Activated naive CD4-positive, alpha-beta T cell treated with anti-CD3 and anti-CD28 coated beads, Interleukin-2, amount 50 U/mL, for 24 hours (primary cell): ENCODE measurements around the gene PUS7.
"Not testable (repeated sequence)": the region's sequence is repeated elsewhere in the genome, so short reads cannot be mapped to it uniquely, and the experiment has no call there.

Experiments used
- H3K27ac Mint-ChIP-seq: one replicate; pipeline ENCODE4 v1.8.0; 2021; ENCODE audit warnings: mild to moderate bottlenecking, mixed read lengths
- H3K27me3 Mint-ChIP-seq: one replicate; pipeline ENCODE4 v1.8.0; 2021; ENCODE audit warnings: mixed read lengths
- H3K36me3 Mint-ChIP-seq: one replicate; pipeline ENCODE4 v1.8.0; 2021; ENCODE audit warnings: mixed read lengths
- H3K4me1 Mint-ChIP-seq: one replicate; pipeline ENCODE4 v1.8.0; 2021; ENCODE audit warnings: mixed read lengths
- H3K4me3 Mint-ChIP-seq: one replicate; pipeline ENCODE4 v1.8.0; 2021; ENCODE audit warnings: mild to moderate bottlenecking, mixed read lengths
- H3K9me3 Mint-ChIP-seq: one replicate; pipeline ENCODE4 v1.8.0; 2021; ENCODE audit warnings: mixed read lengths

PUS7 gene, protein sequence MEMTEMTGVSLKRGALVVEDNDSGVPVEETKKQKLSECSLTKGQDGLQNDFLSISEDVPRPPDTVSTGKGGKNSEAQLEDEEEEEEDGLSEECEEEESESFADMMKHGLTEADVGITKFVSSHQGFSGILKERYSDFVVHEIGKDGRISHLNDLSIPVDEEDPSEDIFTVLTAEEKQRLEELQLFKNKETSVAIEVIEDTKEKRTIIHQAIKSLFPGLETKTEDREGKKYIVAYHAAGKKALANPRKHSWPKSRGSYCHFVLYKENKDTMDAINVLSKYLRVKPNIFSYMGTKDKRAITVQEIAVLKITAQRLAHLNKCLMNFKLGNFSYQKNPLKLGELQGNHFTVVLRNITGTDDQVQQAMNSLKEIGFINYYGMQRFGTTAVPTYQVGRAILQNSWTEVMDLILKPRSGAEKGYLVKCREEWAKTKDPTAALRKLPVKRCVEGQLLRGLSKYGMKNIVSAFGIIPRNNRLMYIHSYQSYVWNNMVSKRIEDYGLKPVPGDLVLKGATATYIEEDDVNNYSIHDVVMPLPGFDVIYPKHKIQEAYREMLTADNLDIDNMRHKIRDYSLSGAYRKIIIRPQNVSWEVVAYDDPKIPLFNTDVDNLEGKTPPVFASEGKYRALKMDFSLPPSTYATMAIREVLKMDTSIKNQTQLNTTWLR

GRCh38 chr7:105521717-105522463 lies at the start of gene PUS7:
Gene PUS7, minus strand, starts transcription at chr7:105522271. Its CDS starts 13,759 bp downstream, at chr7:105508512.
- peak within 1 kb of the TSS; percentile 99 for H3K4me3 Mint-ChIP-seq
- H3K36me3 Mint-ChIP-seq: peaks cover 2% of the 10 kb centered on the region
- H3K4me1 Mint-ChIP-seq: peaks cover 6% of the 10 kb centered on the region
- no peaks in the 10 kb centered on the region for H3K27me3 Mint-ChIP-seq
- peak within 1 kb of the TSS; percentile 95 for H3K27ac Mint-ChIP-seq
- no peaks in the 10 kb centered on the region for H3K9me3 Mint-ChIP-seq

GRCh38 chr7:105567821-105568220 lies 45.8 kb upstream of the PUS7 start:
- Mint-ChIP-seq H3K27ac (no peak overlapping the region), H3K4me1 (no peaks in the 10 kb centered on the region)

GRCh38 chr7:105567024-105567423 lies 45.0 kb upstream of the PUS7 start:
- Mint-ChIP-seq H3K4me1 (no peaks in the 10 kb centered on the region), H3K4me3 (no peak overlapping the region), H3K9me3 (no peaks in the 10 kb centered on the region), H3K27ac (no peak overlapping the region), H3K36me3 (peaks cover 9% of the 10 kb centered on the region), H3K27me3 (no peaks in the 10 kb centered on the region)

More at GRCh38 chr7:105567821-105568220, 45.8 kb upstream of the PUS7 start:
- Mint-ChIP-seq H3K4me3 (no peak overlapping the region), H3K9me3 (no peaks in the 10 kb centered on the region), H3K36me3 (peaks cover 10% of the 10 kb centered on the region), H3K27me3 (no peaks in the 10 kb centered on the region)

DNA sequence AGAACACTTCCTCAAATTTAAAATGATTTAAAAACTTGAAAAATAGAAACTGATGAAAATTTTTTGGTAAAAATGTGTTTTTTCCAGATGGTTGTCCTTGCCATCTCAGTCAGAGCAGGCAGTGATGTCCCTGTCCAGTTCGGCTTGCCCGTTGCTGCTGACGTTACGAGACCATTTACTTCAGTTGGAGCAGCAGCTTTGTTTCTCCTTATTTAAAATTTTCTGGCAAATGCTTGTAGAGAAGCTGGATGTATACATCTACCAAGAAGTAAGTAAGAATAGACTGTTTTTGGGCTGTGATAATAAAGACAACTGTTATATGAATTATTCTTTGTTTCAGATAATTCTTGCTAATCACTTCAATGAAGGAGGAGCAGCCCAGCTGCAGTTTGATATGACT lies 43.1 kb upstream of the PUS7 start:
- no peaks in the 10 kb centered on the region for H3K27me3 Mint-ChIP-seq
- H3K4me1 Mint-ChIP-seq: no peaks in the 10 kb centered on the region
- no peak overlapping the region for H3K27ac Mint-ChIP-seq
- H3K4me3 Mint-ChIP-seq: no peak overlapping the region
- peaks cover 11% of the 10 kb centered on the region for H3K36me3 Mint-ChIP-seq
- no peaks in the 10 kb centered on the region for H3K9me3 Mint-ChIP-seq

DNA sequence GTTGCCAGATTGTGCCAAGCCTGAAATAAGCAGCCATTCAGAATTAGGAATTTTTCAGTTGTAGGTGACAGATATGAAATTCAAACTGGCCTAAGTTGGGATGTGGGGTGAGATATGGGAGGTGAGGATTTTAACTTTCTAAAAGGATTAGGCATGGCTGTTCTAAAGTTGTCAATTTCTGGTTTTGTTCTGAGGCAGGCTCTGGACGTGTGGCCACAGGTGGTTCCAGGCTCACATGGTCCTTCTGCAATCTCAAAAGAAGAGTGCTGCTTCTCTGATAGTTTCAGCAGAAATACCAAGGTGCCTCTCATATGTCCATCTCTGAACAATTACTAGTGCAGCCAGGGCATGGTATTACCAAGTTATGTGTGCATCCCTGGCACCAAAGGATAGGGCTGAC lies 37.9 kb upstream of the PUS7 start:
- Mint-ChIP-seq H3K9me3 (no peaks in the 10 kb centered on the region), H3K36me3 (peaks cover 9% of the 10 kb centered on the region), H3K4me1 (no peaks in the 10 kb centered on the region), H3K4me3 (no peak overlapping the region), H3K27me3 (no peaks in the 10 kb centered on the region), H3K27ac (no peak overlapping the region)

DNA sequence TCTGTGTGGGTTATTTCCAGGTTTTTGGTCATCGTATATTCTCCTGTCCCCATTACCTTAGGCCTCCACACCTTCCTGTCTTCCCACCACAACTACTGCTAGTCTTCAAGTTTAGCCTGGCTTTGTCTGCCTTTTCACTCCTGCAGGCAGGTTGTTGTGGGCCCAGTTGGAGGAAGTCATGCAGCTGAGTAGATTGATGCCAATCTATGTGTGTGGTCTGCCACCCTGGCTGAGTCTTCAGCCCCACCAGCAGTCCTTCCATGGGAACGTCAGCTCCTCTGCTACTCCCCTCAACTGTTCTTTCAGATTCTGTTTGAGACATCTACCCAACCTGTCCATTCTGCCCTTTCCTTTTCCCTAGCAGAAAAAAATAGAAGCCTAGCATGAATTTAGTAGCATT lies 16.3 kb upstream of the PUS7 start:
- Mint-ChIP-seq H3K4me3 (no peak overlapping the region), H3K27me3 (no peaks in the 10 kb centered on the region), H3K4me1 (peaks cover 32% of the 10 kb centered on the region), H3K36me3 (peaks cover 16% of the 10 kb centered on the region), H3K9me3 (no peaks in the 10 kb centered on the region), H3K27ac (no peak overlapping the region)

- Mint-ChIP-seq H3K36me3 (peaks cover 4% of the 10 kb centered on the region), H3K27ac (peak overlapping the region; percentile 59), H3K4me3 (peak overlapping the region; percentile 94), H3K27me3 (no peaks in the 10 kb centered on the region), H3K4me1 (peaks cover 45% of the 10 kb centered on the region), H3K9me3 (no peaks in the 10 kb centered on the region)
Measured at GRCh38 chr7:105532709-105533460, 10.8 kb upstream of the PUS7 start.

DNA sequence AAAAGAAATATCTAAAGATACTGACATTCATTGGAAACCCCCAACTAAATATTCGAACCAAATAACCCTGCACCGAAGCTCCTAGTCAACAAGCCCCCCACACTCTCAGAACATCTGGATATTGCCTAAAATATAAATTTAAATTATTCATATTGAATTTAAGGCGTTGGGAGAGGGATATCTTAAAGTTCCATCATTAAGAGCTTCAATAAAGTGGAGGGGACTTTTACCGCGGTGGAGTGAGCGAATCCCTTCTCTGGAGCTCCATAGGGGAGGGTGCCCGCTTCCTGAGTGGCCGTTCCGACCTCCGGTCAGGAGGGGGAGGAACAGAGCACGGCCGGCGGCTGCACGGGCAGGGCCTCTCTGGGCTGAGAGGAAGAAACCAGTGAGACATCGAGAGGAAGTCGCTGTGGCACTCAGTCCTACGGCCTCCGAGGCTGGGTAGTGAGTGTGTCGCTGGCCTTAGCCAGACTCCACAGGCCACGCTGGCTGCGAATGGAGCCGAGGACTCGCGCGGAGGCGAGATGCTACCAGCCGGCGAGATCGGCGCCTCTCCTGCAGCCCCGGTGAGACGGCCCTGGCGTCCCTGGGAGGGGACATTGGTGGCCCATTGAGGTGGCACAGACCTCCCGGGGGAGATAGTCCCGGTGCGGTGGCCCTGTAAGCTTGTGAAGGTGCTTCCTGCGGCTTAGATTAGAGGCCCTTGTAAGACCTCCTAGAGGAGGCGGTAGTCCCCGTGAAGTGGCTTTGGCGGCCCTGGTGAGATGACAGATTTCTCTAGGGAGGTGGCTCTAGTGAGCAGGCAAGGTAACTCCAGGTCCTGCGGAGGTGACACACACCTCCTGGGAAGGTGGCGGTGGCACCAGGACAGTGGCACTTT lies 10.0 kb upstream of the PUS7 start, which contains the start of gene RINT1:
RINT1 (plus strand) TSS at position 410 of the 880 bp plus-strand sequence; CDS start at position 525, 115 bp downstream.
- Mint-ChIP-seq H3K27me3 (no peaks in the 10 kb centered on the region), H3K9me3 (no peaks in the 10 kb centered on the region), H3K36me3 (peaks cover 4% of the 10 kb centered on the region), H3K4me1 (peaks cover 45% of the 10 kb centered on the region), H3K27ac (peak within 1 kb of the TSS; percentile 97), H3K4me3 (peak within 1 kb of the TSS; percentile 94)

DNA sequence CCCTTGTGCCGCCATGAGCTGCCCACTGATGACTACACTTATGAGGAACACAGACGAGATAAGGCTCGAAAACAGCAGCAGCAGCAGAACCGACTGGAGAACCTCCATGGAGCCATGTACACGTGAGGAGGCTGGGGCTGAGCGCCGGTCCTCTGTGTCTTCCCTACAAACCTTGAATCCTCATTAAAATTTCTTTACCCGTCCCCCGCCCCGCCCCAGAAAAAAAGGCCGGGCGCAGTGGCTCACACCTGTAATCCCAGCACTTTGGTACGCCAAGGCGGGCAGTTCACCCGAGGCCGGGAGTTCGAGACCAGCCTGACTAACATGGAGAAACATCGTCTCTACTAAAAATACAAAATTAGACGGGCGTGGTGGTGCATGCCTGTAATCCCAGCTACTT lies 8.5 kb upstream of the PUS7 start:
- peaks cover 2% of the 10 kb centered on the region for H3K36me3 Mint-ChIP-seq
- H3K4me3 Mint-ChIP-seq: peak overlapping the region; percentile 64
- H3K27me3 Mint-ChIP-seq: no peaks in the 10 kb centered on the region
- H3K27ac Mint-ChIP-seq: no peak overlapping the region
- peaks cover 38% of the 10 kb centered on the region for H3K4me1 Mint-ChIP-seq
- no peaks in the 10 kb centered on the region for H3K9me3 Mint-ChIP-seq

DNA sequence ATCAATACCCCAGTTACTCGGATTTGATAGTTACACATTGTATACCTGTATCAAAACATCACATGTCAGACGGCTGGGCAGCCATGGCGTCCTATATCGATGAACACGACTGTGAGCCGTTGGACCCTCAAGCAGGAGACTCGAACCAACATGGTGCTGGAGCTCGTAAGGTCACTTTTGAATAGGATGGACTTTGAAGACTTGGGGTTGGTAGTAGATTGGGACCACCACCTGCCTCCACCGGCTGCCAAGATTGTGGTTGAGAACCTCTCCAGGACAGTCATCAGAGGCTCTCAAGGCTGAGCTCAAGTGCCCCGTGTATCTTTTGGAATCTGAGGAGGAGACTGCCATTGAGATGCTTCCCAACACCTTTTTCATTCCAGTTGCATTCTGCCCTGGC lies 8.1 kb upstream of the PUS7 start:
- H3K27me3 Mint-ChIP-seq: no peaks in the 10 kb centered on the region
- H3K4me1 Mint-ChIP-seq: peaks cover 34% of the 10 kb centered on the region
- no peaks in the 10 kb centered on the region for H3K9me3 Mint-ChIP-seq
- H3K36me3 Mint-ChIP-seq: peaks cover 2% of the 10 kb centered on the region
- H3K4me3 Mint-ChIP-seq: peak overlapping the region; percentile 64
- H3K27ac Mint-ChIP-seq: no peak overlapping the region

DNA sequence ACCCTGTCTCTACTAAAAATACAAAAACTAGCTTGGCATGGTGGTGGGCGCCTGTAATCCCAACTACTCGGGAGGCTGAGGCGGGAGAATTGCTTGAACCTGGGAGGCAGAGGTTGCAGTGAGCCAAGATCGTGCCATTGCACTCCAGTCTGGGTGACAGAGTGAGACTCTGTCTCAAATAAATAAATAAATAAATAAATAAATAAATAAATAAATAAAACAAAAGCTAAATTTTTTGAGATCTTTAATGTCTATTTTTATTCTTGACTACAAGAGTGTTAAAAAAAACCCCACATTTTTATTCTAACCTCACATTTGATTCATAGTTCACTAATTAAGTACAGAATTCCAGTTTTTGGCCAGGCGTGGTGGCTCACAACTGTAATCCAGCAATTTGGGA lies 5.7 kb upstream of the PUS7 start:
- not testable (repeated sequence) for H3K27ac Mint-ChIP-seq

DNA sequence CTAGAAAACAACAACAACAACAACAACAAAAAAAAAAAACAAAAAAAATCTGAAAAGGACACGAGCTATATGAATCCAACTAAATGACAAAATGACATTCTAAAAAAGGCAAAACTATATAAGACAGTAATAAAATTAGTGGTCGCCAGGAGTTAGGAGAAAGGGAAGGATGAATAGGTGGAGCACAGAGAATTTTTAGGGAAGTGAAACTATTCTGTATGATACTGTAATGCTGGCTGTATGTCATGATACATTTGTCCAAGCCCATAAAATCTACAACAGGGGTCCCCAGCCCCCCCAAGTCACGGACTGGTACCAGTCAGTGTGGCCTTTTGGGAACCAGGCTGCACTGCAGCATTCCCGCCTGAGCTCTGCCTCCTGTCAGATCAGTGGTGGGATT lies 2.8 kb upstream of the PUS7 start:
- Mint-ChIP-seq H3K4me1 (peaks cover 5% of the 10 kb centered on the region), H3K4me3 (no peak overlapping the region), H3K27me3 (no peaks in the 10 kb centered on the region), H3K36me3 (peaks cover 2% of the 10 kb centered on the region), H3K9me3 (no peaks in the 10 kb centered on the region), H3K27ac (no peak overlapping the region)

More for the DNA sequence above, 5.7 kb upstream of the PUS7 start:
- H3K4me3 Mint-ChIP-seq, H3K27me3 Mint-ChIP-seq, H3K36me3 Mint-ChIP-seq, H3K9me3 Mint-ChIP-seq: not testable (repeated sequence)
- H3K4me1 Mint-ChIP-seq: peaks cover 19% of the 10 kb centered on the region

GRCh38 chr7:105524423-105524822 lies 2.4 kb upstream of the PUS7 start:
- not testable (repeated sequence) for H3K36me3 Mint-ChIP-seq, H3K4me3 Mint-ChIP-seq, H3K4me1 Mint-ChIP-seq, H3K9me3 Mint-ChIP-seq, H3K27ac Mint-ChIP-seq, H3K27me3 Mint-ChIP-seq

GRCh38 chr7:105521027-105521716 lies 899 bp downstream of the PUS7 start:
- H3K4me3 Mint-ChIP-seq: peak overlapping the region; percentile 99
- peaks cover 6% of the 10 kb centered on the region for H3K4me1 Mint-ChIP-seq
- H3K27me3 Mint-ChIP-seq: no peaks in the 10 kb centered on the region
- H3K27ac Mint-ChIP-seq: peak overlapping the region; percentile 95
- H3K9me3 Mint-ChIP-seq: no peaks in the 10 kb centered on the region
- peaks cover 2% of the 10 kb centered on the region for H3K36me3 Mint-ChIP-seq
